NK-92 treated with Interleukin-12 subunit alpha and Interleukin-12 subunit beta, amount 100 ng/mL, for 24 hours (cell line): ENCODE data around the gene GRM1.

Experiments
- DNase-seq: peaks from one replicate; lab custom pipeline; 2025; lab: John Stamatoyannopoulos, UW

The GRM1 gene

DNA sequence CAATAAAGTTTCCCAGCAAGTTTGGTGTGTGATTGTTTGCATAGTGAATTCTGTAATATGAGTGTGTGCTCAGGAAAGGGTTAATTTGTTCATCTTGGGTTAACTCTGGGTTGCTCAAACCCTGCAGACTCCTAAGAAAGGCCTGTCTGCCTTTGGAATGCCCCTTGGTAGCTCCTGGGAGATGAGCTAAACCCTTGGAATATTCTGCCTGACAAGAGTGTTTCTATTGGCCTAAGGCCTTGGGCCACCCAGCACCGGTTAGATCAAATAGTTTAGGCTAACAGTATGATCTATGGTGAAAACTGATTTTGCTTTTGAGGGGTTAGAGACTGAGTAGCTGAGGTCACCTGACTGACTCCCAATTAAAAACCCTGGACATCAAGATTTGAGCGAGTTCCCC lies 248.3 kb downstream of the GRM1 start:
- DNase-seq: no peak

DNA sequence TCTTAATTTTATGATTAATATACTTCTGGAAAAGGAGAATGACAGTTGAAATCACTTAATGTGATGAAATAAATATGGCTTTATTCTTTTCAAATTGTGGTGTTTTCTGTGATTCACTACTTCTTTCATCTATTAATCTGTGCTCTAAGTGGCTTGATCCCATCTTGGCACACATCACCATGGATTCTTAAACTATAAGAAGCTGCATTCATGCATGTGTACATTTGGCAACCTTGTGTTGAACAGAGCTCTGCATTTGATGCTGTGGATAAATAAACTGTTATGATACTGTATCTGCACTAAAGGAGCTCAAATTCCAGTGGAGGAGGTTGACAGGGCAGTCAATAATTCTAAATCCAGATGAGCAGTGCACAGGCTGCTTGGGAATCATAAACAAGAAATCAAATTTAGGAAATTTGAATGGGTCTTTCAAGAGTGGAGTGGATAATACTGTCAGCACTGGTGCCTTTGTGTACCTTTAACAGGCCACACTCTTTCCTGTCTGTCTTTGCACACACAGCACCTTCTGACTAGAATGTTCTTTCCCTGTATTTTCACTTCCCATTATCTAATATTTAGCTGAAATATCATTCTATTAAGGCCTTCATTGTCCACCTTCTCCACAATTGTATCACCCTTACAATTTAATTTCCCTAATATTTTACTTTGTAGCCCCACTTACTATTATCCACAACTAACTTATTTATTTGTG lies 252.9 kb downstream of the GRM1 start:
- DNase-seq: no peak

DNA sequence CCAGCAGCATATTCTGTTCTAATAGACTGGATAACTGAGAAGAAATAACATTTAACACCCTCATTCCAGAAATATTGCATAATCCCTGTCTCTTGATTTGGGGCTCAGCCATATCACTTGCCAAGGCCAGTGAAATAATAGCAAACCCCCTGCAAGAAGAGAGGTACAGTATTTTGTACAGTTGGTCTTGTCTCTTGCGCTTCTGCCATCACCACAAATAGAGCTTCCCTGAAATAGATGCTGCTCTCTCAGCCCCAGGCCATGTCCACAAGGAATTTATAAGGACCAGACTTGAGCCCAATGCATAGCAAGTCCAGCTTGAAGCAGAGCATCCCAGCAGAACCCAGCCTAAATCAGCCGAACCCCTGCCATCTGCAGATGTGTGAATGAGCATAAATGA lies 254.0 kb downstream of the GRM1 start:
- DNase-seq: no peak

DNA sequence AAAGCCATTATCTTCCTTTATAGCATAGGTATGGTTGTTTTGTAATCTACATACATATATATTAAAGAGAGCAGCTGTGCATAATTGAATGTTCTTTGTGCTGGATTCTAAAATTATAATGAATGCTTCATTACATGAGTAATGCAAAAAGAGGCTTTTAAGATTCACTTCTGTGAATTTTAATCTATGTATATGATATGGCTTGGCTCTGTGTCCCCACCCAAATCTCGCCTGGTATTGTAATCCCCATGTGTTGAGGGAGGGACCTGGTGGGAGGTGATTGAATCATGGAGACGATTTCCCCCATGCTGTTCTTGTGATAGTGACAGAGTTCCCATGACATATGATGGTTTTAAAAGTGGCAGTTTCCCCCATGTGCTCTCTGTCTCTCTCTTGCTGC lies 255.4 kb downstream of the GRM1 start:
- DNase-seq: no peak

DNA sequence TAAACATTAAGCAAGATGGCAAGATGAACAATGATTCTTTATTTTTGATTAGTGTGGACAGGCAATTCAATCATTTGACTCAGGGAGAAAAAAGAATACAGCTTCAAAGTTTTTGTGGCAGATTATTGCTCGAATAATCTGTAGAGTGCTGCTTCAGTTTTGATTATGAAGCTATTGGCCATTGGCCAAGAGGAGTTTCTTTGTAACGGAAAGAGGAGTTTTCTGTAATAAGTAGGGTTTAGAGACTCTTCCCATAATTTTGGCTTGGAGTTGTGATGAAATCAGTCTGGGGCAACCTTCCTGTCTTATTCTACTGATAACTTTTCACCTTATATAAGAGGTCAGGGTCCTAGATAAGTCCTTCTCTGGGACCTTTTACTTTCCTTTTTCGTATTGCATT lies 258.1 kb downstream of the GRM1 start:
- no peak for DNase-seq

DNA sequence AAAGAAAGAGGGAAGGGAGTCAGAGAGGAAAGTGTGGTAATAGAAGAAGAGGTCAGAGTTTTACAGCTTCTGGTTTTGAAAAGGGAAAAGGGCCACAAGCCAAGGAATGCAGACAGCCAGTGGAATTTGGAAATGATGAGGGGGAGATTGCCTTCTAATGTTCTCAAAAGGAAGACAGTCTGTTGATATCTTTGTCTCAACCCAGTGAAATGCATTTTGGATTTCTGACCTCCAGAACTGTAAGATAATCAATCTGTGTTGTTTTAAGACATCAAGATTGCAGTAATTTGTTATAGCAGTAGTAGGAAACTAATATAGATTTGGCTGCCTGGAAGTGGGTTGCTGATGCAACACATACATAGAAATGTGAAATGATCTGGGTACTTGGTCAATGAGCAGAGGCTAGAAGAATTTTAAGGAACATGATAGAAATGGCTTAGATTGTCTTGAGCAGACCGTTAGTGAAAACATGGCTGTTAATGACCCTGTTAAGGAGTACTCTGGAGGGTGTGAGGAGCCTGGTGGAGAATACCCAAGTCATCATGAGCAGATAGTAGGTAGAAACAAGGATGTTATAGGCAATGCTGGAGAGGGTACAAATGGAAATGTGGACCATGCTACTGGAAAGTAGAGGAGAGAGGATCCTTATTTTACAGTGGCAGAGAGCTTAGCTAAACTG lies 259.0 kb downstream of the GRM1 start:
- no peak for DNase-seq

DNA sequence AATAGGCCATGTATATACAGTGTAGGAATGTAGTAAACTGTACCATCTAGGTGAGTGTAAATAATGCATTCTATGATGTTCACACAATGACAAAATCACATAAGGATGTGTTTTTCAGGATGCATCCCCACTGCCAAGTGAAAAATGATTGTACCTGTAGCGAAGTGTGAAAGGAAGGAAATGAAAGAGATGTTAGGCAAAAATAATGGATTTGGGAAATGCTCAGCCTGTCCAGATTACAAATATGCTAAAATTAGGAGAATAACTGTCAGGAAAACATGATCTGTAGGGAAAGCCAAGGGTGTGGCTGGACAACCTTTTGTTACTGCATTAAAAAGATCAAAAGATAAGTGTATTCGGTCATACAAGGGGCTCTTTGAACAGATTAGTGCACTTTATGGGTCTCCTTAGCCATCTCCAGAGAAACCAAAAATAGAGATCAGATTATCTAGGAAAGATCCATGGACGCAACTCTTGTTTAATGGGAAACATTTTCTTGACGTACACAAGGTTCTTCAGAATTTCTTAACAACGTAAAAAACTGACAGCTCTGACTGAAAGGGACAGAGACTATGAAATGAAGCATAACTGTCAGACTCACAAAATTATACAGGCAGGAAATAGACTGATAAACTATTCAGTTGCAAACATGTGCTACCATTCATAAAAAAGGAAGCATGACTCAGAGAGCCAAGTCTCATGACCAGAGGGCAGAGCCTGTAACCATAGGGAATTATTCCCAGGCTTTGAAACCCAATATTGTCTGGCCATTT lies 261.1 kb downstream of the GRM1 start:
- no peak for DNase-seq

DNA sequence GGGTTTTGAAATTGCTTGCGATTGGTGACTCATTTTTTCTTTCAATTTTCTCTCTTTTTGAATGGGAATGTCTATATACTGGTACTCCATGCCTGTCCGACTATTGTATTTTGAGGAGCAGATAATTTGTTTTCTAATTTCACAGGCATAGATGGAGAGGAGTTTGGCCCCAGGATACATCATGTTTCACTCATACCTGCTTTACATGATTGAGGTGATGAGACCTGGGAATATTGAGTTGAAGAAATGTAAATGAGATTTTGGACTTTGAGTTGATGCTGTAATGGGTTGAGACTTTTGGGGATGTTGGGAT lies 261.7 kb downstream of the GRM1 start:
- DNase-seq: no peak

DNA sequence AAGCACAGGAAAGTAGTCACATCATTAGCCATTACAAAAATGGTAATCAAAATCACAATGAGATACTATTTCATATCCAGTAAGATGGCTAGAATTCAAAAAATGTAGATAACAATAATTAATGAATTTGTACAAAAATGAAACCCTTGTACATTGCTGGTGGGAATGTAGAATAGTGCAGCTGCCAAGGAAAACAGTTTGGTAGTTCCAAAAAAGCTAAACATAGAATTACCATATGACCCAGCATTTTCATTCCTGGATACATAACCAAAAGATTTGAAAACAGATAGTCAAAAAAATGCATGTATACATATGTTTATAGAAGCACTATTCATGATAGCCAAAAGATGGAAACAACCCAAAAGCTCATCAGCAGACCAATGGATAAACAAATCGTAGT lies 263.6 kb downstream of the GRM1 start:
- no peak for DNase-seq

DNA sequence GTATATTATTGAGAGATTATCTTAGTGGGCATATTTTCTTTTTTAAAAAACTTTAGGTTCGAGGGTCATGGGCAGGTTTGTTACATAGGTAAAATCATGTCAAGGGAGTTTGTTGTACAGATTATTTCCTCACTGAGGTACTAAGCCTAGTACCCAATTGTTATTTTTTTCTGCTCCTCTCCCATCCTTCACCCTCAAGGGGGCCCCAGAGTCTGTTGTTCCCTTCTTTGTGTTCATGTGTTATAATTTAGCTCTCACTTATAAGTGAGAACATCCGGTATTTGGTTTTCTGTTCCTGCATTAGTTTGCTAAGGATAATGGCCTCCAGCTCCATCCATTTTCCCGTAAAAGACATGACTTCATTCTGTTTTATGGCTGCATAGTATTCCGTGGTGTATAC lies 266.8 kb downstream of the GRM1 start:
- no peak for DNase-seq

DNA sequence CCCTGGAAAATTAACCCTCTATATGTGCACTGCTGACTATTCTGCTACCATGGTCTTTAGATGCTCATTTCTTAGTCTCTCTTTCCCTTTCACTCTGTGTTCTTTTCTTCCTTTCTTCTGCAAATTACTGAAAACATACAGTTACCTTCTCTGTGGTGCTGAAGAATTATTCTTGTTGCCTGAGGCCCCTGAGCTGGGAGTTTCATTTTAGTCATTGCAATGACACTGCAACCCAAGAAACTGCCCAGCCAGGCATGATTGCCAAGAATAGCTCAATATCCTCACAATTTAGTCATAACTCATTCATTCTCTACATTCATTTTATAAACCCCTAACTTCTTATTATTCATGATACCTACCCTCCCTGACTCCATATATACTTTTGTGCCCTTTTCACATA lies 269.0 kb downstream of the GRM1 start:
- no peak for DNase-seq

DNA sequence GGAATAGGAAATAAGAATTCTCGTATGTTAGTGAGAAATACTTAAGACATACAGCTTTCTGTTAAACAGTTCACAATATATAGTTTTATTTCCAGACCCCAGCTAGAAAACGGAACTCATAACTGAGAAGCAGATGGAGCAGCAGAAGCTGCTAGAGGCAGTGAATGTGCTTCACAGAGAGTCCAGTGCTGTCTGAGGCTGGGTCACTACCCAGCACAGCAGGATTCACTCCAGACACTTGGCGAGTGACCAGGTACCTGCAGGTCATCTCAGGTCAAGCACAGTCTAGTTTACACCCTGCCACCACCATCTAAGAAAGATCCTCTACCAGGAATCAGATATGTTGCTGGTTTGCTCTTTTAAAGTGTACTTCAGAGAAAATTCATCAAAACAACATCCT lies 271.7 kb downstream of the GRM1 start:
- no peak for DNase-seq

DNA sequence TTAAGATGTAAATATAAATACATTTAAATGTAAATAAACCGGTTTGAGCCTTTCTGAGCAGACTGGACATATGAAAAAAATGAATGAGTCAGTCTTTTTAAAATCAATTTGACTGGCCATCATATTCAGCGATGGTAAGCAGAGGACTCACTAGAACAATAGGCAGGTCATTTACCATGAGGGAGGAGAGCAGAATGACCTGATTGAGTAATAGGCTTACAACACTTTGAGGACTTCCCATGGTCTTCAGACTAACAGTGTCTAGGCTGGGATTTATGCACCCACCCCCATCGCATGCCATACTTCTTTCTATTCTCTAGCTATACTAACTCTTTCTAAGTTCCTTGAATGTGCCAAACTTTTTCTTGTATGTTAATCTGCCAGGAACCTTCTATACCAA lies 272.9 kb downstream of the GRM1 start:
- no peak for DNase-seq

DNA sequence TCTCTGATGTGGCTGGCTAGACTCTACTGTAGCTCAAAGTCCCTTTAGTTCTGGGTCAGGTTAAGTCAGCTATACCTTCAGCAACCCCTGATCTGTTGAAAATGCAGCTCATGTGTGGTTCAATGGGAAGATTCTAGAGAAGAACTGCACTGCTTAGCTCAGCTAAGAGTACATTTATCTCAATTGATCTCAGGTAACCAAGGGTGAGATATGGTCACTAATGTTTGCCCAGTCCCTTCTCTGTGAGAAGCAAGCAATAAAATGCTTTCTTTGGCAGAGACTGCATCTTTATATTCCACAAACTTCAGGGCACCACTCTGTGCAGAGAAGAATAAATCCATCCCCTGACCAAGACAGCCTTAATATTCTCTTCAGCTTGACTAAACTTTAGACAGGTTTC lies 274.1 kb downstream of the GRM1 start:
- no peak for DNase-seq

DNA sequence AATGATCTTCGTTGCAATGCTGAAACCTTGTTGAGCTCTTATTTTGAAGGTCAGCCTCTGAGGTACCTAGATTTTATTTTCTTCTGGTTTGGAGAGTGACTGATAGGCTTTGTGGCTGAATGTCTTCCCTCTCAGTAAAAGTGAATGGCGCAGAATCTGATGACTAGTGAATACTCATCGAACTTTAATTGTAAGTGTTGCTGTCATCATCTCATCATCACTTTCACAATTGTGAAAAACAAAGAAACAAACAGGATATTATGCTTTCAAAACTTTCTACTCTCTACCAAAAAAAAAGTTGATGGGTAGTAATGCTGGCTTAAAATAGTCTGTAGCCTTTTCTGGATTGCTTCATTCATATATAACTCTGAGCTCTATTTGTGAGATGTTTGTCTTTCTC lies 275.3 kb downstream of the GRM1 start:
- no peak for DNase-seq

DNA sequence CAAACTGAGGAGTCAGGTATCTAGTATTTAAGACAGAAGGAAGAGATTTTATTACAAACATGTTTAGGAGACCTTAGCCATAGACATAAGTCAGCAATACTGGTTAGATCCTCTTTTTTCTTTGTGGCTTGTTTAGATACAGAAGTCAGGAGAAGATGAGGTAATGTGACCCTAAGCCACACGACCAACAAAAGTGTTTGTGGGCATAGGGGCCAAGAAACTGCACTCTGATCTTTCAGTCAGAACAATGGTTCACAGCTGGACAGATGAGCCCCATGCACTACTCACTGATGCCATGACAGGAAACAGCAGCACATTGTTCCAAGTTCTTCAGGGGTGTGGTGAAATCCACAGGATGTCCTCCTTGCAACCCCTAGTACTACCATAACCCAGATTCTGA lies 276.2 kb downstream of the GRM1 start:
- no peak for DNase-seq

DNA sequence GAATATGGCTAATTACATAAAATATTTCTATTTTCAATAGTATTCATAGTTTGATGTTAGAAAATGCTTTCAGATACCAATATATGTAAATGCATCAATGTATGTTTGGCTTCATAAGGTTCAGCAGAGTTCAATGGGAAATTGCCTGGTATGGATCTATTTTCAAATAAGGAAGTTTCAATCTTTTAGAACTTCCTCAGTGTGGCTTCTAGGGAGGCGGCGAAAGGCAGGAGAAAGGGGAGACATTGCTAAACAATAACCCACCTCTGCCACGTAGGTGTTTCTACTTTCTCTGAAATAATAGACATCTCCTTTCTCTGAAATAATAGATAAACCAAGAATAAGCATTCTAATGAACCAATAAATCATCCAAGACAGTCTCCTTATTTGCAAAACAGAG lies 277.1 kb downstream of the GRM1 start:
- no peak for DNase-seq

DNA sequence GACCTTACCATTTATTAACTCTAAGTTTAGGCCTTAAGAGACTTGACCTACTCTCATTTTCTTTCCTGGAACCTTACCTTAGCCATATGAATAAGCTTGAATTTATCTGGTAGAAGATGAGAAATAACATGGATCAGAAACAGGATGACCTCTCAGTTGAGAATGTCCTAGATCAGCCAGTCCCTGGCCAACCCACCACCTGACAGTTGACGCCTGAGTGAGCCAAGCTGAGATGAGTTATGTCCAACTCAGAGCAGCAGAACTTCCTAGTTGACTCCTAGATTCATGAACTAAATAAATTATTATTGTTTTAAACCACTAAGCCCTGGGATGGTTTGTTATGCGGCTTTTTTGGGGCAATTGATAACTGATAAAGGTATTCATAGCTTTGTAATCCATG lies 281.8 kb downstream of the GRM1 start:
- DNase-seq: no peak

DNA sequence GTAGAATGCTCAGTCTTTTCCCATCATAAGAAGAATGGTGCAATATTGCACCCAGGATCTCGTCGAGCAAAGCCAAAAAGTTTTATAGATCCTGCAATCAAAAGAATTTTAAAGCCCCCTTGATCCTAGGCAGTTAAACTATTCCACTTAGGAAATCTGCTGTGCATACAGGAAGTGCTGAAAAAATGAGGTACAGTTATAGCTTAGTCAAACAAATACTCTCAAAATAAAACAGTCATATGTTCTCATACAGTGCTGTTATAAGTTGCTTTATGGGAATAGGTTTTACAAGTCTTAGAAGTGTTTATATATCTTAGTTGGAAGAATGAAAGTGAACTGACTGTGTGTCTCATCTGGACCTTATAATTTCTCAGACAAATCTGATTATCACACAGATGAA lies 282.2 kb downstream of the GRM1 start:
- no peak for DNase-seq

DNA sequence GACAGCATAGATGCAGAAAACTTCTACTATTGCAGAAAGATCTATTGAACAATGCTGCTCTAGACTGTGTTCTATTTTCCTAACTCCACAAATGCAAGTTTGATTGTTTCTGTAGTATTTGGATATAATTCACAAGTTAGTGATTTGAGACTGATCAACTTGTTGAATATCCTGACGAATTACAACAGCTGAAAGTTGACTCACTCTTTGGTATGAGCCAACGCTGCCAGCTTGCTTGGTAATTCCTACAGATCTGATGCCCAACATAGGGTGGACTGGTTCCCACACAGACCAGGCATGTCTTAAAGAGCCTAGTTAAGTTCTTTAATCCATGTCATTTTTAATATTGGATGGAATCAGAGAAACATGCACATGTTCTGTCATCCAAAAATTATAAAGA lies 283.7 kb downstream of the GRM1 start:
- DNase-seq: no peak

DNA sequence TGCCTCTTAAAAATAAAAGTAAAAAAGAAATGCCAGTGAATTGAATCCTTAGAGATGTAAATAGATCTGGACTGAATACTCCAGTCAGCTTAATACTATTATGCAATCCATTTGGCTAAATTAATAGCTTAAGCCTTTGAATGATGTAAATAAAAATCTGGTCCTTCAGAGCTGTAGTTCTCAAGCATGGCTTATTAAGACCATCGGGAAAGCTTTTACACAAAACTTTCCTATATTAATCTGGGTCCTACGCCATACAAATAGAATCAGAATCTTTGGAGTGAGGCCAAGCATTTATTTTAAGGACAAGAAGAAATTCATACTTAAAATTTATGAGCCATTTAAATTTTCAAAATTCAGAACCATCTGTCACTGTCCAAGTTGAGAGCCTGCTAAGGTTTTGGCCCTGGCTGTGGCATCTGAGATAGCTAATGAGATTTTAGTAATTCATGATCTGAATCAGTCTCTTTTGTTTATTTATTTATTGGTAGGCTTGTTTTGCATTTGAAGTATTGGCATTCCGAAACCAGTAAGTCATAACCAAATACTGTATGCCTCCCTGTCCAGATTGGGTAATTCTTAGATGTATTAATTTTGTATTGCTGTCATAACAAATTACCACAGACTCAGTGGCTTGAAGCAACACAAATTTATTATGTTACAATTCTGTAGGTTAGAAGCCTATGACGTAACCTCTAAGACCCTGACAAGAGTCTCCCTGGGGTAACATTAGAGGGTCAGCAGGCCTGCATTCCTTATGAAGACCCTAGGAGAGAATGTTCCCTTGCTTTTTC lies 286.7 kb downstream of the GRM1 start:
- DNase-seq: no peak

DNA sequence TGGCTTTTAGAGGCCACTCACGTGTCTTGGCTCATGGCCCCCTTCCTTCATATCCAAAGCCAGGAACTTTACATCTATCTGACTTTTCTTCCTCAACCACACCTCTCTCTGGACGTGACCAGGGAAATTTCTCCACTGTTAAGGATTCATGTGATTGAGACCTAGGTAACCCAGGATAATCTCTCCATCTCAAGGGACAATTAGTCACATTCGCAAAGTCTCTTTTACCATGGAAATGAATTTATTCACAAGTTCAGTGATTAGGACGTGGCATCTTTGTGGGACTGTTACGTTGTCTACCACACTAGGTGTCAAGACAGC lies 287.3 kb downstream of the GRM1 start:
- DNase-seq: no peak

DNA sequence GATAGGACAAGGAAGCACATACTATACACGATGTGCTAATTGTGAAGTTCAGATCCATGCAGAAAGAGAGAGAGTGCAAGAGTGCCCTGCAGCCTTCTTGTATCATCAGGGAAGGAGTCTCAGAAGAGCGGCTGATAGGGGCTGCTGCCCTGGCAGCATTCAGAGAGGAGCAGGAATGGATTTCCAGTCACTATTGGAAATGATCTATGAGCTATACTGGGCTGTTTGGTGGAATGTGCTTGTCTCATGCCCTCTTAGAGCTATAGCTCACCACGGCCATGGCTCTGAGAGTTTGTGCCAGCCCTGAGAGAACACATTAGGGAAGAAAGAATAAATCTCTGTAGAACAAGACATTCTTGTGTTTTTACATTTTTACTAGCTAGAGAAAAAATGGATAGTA lies 302.2 kb downstream of the GRM1 start:
- DNase-seq: no peak
